Endometrial microvascular endothelial cells (primary cell): ENCODE measurements around the gene AKT3. TPM values are rescaled to one million over a fixed set of nuclear protein-coding genes. Genes with fewer than 3 reads are reported as not detected.
"Not testable (repeated sequence)": the region's sequence is repeated elsewhere in the genome, so short reads cannot be mapped to it uniquely, and the experiment has no call there.

Experiments
- in situ Hi-C: cut with HindIII; loops from 2 replicates; pipeline ENCODE4 v1.10.0; 2017; ENCODE audit warnings: low sequenced_read_pairs, low pct_unique_long_range_greater_than_20kb; ENCODE audit errors: inconsistent ontology term
- total RNA-seq: library from RNA; depleted of rRNA; stranded (reverse); fragments of >200 nt; gene quantifications from one replicate; pipeline ENCODE4 v1.2.3, GENCODE V29; 2015; ENCODE audit errors: inconsistent ontology term

AKT3 gene
- total RNA-seq, 1 donor from 2014 or later = 17.1 TPM

- in situ Hi-C loops = not testable (repeated sequence)
Observed at GRCh38 chr1:243589286-243589685, 260.8 kb downstream of the AKT3 start.

- in situ Hi-C loops = no loop called here
Observed at GRCh38 chr1:243587823-243588560, 262.1 kb downstream of the AKT3 start.

- in situ Hi-C loops = no loop called here
Observed at GRCh38 chr1:243587285-243587684, 262.8 kb downstream of the AKT3 start.

GRCh38 chr1:243585982-243586381 lies 264.1 kb downstream of the AKT3 start:
- in situ Hi-C loops = no loop called here

GRCh38 chr1:243582326-243582725 lies 267.7 kb downstream of the AKT3 start:
- in situ Hi-C loops = no loop called here

- in situ Hi-C loops = no loop called here
Observed at GRCh38 chr1:243580984-243581383, 269.1 kb downstream of the AKT3 start.

GRCh38 chr1:243580072-243580471 lies 270.0 kb downstream of the AKT3 start:
- in situ Hi-C loops = no loop called here

- in situ Hi-C loops = no loop called here
Observed at GRCh38 chr1:243575070-243575469, 275.0 kb downstream of the AKT3 start.

- in situ Hi-C loops = no loop called here
Observed at GRCh38 chr1:243572940-243573339, 277.1 kb downstream of the AKT3 start.

- in situ Hi-C loops = no loop called here
Observed at GRCh38 chr1:243568793-243569192, 281.2 kb downstream of the AKT3 start.

GRCh38 chr1:243564814-243565213 lies 285.2 kb downstream of the AKT3 start:
- in situ Hi-C loops = no loop called here

GRCh38 chr1:243563732-243564131 lies 286.3 kb downstream of the AKT3 start:
- in situ Hi-C loops = no loop called here

GRCh38 chr1:243562473-243562872 lies 287.6 kb downstream of the AKT3 start:
- in situ Hi-C loops = no loop called here

- in situ Hi-C loops = no loop called here
Observed at GRCh38 chr1:243561588-243562319, 288.3 kb downstream of the AKT3 start.

- in situ Hi-C loops = no loop called here
Observed at GRCh38 chr1:243559575-243560162, 290.4 kb downstream of the AKT3 start.

- in situ Hi-C loops = no loop called here
Observed at GRCh38 chr1:243558576-243558975, 291.5 kb downstream of the AKT3 start.

GRCh38 chr1:243557866-243558265 lies 292.2 kb downstream of the AKT3 start:
- in situ Hi-C loops = no loop called here

- in situ Hi-C loops = no loop called here
Observed at GRCh38 chr1:243554686-243555085, 295.4 kb downstream of the AKT3 start.

- in situ Hi-C loops = no loop called here
Observed at GRCh38 chr1:243553090-243553489, 297.0 kb downstream of the AKT3 start.

- in situ Hi-C loops = no loop called here
Observed at GRCh38 chr1:243550276-243550675, 299.8 kb downstream of the AKT3 start.
